ENCODE data around the gene PEDS1.

DNA sequence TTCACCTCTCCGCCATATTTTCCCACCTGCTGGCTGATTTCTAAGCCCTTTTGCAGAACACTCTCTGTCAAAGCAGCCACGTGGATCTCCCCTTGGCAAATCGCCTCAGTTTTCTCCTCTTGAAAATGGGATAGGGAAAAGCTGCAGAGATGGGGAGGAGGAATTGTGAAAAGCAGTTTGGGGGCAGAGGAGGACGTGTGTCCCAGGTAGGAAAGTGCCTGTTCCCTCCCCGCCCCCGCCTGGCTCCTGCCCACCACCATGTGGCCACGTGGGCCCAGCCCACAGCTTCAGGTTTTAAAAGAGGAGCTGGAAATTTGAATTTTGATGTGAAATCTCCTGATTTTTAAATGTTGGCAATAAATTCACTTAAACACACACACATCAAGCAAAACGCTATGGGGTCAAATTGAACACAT is 33.5 kb upstream of the PEDS1 start:
- TF ChIP-seq POLR2A (IDR thresholded peaks at IDR 0.05) (no peak), EP300 (IDR thresholded peaks at IDR 0.05) (no peak)
- TF ChIP-seq, protein P1, sequence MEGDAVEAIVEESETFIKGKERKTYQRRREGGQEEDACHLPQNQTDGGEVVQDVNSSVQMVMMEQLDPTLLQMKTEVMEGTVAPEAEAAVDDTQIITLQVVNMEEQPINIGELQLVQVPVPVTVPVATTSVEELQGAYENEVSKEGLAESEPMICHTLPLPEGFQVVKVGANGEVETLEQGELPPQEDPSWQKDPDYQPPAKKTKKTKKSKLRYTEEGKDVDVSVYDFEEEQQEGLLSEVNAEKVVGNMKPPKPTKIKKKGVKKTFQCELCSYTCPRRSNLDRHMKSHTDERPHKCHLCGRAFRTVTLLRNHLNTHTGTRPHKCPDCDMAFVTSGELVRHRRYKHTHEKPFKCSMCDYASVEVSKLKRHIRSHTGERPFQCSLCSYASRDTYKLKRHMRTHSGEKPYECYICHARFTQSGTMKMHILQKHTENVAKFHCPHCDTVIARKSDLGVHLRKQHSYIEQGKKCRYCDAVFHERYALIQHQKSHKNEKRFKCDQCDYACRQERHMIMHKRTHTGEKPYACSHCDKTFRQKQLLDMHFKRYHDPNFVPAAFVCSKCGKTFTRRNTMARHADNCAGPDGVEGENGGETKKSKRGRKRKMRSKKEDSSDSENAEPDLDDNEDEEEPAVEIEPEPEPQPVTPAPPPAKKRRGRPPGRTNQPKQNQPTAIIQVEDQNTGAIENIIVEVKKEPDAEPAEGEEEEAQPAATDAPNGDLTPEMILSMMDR (IDR thresholded peaks at IDR 0.05): no peak

Measured in gastroesophageal sphincter (tissue), 3 donors.